IMR-90 (cell line): ENCODE results near the gene RAB34. TPM values are rescaled to one million over a fixed set of nuclear protein-coding genes. Genes with fewer than 3 reads are reported as not detected.

Experiments used
- ATAC-seq: fragments of 200-7000 bp; cut with Tn5 transposase; 2 replicates; pipeline ENCODE4 v1.9.1; 2020; ENCODE audit warnings: low read depth, mild to moderate bottlenecking, moderate library complexity
- BruUV-seq: library from RNA; stranded (reverse); fragments of 400-500 nt; replicated peaks from 2 replicates; lab custom pipeline; 2021; lab: Mats Ljungman, UMichigan
- CTCF ChIA-PET: fragments of 300-600 bp; formaldehyde crosslinking; extraction: SDS; loops from one replicate; lab custom pipeline; 2021; ENCODE audit warnings: antibody characterized with exemption; lab: Yijun Ruan, JAX
- POLR2A ChIA-PET: fragments of 300-600 bp; sonication (Branson Sonifier 250); formaldehyde crosslinking; loops from one replicate; lab custom pipeline; 2022; ENCODE audit warnings: antibody characterized with exemption; ENCODE audit not compliant: unreplicated experiment; lab: Charles Lee
- DNase-seq: peaks from one replicate; pipeline ENCODE4 v3.0.0; 2013
- H2AFZ ChIP-seq: replicated peaks from 2 replicates; pipeline ENCODE3; 2013; ENCODE audit warnings: low read length, mild to moderate bottlenecking; ENCODE audit not compliant: poor library complexity
- H2AK5ac ChIP-seq: 2 replicates; pipeline ENCODE4 v1.6.1; 2013; ENCODE audit warnings: low read depth, low read length, inconsistent platforms
- H2AK9ac ChIP-seq: replicated peaks from 2 replicates; pipeline ENCODE3; 2013; ENCODE audit warnings: mild to moderate bottlenecking, low read depth, low read length, moderate library complexity; ENCODE audit not compliant: poor library complexity
- H2BK120ac ChIP-seq: 2 replicates; pipeline ENCODE4 v1.6.1; 2013; ENCODE audit warnings: low read depth, low read length, inconsistent platforms
- H2BK15ac ChIP-seq: 3 replicates; pipeline ENCODE4 v1.6.1; 2013; ENCODE audit warnings: low read depth, low read length, inconsistent platforms
- H2BK20ac ChIP-seq: 2 replicates; pipeline ENCODE4 v1.6.1; 2013; ENCODE audit warnings: low read depth, mild to moderate bottlenecking, inconsistent platforms, low read length, moderate library complexity
- H2BK5ac ChIP-seq: 2 replicates; pipeline ENCODE4 v1.6.1; 2013; ENCODE audit warnings: mild to moderate bottlenecking, low read depth, low read length, inconsistent platforms; ENCODE audit not compliant: poor library complexity, severe bottlenecking
- H3K14ac ChIP-seq: replicated peaks from 2 replicates; pipeline ENCODE4 v1.6.1; 2013; ENCODE audit warnings: low read depth, low read length, inconsistent platforms
- H3K18ac ChIP-seq: 2 replicates; pipeline ENCODE4 v1.6.1; 2013; ENCODE audit warnings: low read depth, low read length, control low read depth
- H3K23ac ChIP-seq: 2 replicates; pipeline ENCODE4 v1.6.1; 2013; ENCODE audit warnings: low read depth, low read length, inconsistent platforms
- H3K27ac ChIP-seq: 2 replicates; pipeline ENCODE4 v1.5.1; 2013; ENCODE audit warnings: mild to moderate bottlenecking, control low read depth, low read length; ENCODE audit not compliant: insufficient read depth
- H3K27me3 ChIP-seq: 2 replicates; pipeline ENCODE4 v1.6.1; 2013; ENCODE audit warnings: low read length; ENCODE audit not compliant: control insufficient read depth, insufficient read depth
- H3K36me3 ChIP-seq: 2 replicates; pipeline ENCODE4 v1.6.1; 2013; ENCODE audit warnings: low read length, mixed read lengths; ENCODE audit not compliant: control insufficient read depth, insufficient read depth
- H3K4ac ChIP-seq: 2 replicates; pipeline ENCODE4 v1.6.1; 2013; ENCODE audit warnings: low read depth, low read length, inconsistent platforms
- H3K4me1 ChIP-seq: 2 replicates; pipeline ENCODE4 v1.6.1; 2013; ENCODE audit warnings: low read length, mixed read lengths; ENCODE audit not compliant: control insufficient read depth, insufficient read depth
- H3K4me2 ChIP-seq: 2 replicates; pipeline ENCODE4 v1.6.1; 2013; ENCODE audit warnings: low read depth, mild to moderate bottlenecking, control low read depth, low read length, moderate library complexity
- H3K4me3 ChIP-seq: 2 replicates; pipeline ENCODE4 v1.5.1; 2013; ENCODE audit warnings: low read depth, mild to moderate bottlenecking, control low read depth, low read length, moderate library complexity; ENCODE audit not compliant: insufficient read depth
- H3K56ac ChIP-seq: 2 replicates; pipeline ENCODE4 v1.6.1; 2013; ENCODE audit warnings: low read length, inconsistent platforms; ENCODE audit not compliant: insufficient read depth; ENCODE audit errors: extremely low read depth
- H3K79me1 ChIP-seq, 2 experiments: 2 replicates each; pipeline ENCODE4 v1.6.1; 2013; ENCODE audit warnings: low read length in 2 of 2, inconsistent platforms in 1 of 2, low read depth in 1 of 2
- H3K9ac ChIP-seq: 2 replicates; pipeline ENCODE4 v1.6.1; 2013; ENCODE audit warnings: low read depth, low read length, control low read depth
- H3K9me1 ChIP-seq: 2 replicates; pipeline ENCODE4 v1.6.1; 2013; ENCODE audit warnings: low read length, inconsistent platforms; ENCODE audit not compliant: insufficient read depth
- H3K9me3 ChIP-seq: 2 replicates; pipeline ENCODE4 v1.6.1; 2013; ENCODE audit warnings: low read length; ENCODE audit not compliant: control insufficient read depth, insufficient read depth
- H4K20me1 ChIP-seq: 2 replicates; pipeline ENCODE4 v1.6.1; 2013; ENCODE audit warnings: low read length, inconsistent platforms; ENCODE audit not compliant: insufficient read depth
- H4K5ac ChIP-seq: 2 replicates; pipeline ENCODE4 v1.6.1; 2013; ENCODE audit warnings: mild to moderate bottlenecking, low read depth, low read length, control low read depth
- H4K8ac ChIP-seq, 2 experiments: 2 replicates each; pipeline ENCODE4 v1.6.1; 2013; ENCODE audit warnings: low read depth in 2 of 2, low read length in 2 of 2, control low read depth in 1 of 2, inconsistent platforms in 1 of 2
- H4K91ac ChIP-seq: 2 replicates; pipeline ENCODE4 v1.6.1; 2013; ENCODE audit warnings: low read depth, low read length, inconsistent platforms; ENCODE audit not compliant: insufficient read depth
- MAZ ChIP-seq: IDR thresholded peaks from 2 replicates; pipeline ENCODE4 v1.6.1; 2012; ENCODE audit warnings: low read depth, mild to moderate bottlenecking, low read length, improper control_type of control experiment, moderate library complexity, borderline replicate concordance
- MXI1 ChIP-seq: IDR thresholded peaks from 2 replicates; pipeline ENCODE4 v1.6.1; 2012; ENCODE audit warnings: low read depth, mild to moderate bottlenecking, low read length, moderate library complexity, borderline replicate concordance
- POLR2A ChIP-seq: IDR thresholded peaks from 2 replicates; pipeline ENCODE4 v1.6.1; 2012; ENCODE audit warnings: mild to moderate bottlenecking, low read depth, low read length
- RAD21 ChIP-seq: IDR thresholded peaks from 2 replicates; pipeline ENCODE4 v1.6.1; 2012; ENCODE audit warnings: low read length, improper control_type of control experiment
- RFX5 ChIP-seq: IDR thresholded peaks from 2 replicates; pipeline ENCODE4 v1.8.0; 2012; ENCODE audit warnings: low read depth, mild to moderate bottlenecking, low read length, moderate library complexity
- SMC3 ChIP-seq: fragments of 150-350 bp; IDR thresholded peaks from 2 replicates; pipeline ENCODE4 v1.6.1; 2016; ENCODE audit warnings: low read depth, mild to moderate bottlenecking, antibody characterized with exemption, low read length, moderate library complexity
- WGBS, 2 experiments: methylation state at CpG; one replicate each; pipeline versions ENCODE4 v1.1.5 to v1.1.7; 2013; ENCODE audit warnings: missing lambda C conversion rate in 2 of 2; ENCODE audit not compliant: insufficient read length in 1 of 2; ENCODE audit errors: extremely low coverage in 2 of 2; 5-methylcytosine and 5-hydroxymethylcytosine counted together
- dilution Hi-C: fragments of 300-500 bp; cut with HindIII; formaldehyde crosslinking; loops from one replicate; pipeline ENCODE4 v1.14.3; 2018; ENCODE audit warnings: low sequenced_read_pairs; ENCODE audit not compliant: unreplicated experiment
- in situ Hi-C: fragments of 300-500 bp; cut with MboI; formaldehyde crosslinking; loops from 3 replicates; pipeline ENCODE4 v1.14.3; 2019; ENCODE audit warnings: low sequenced_read_pairs, inconsistent platforms, mixed read lengths
- intact Hi-C: fragments of 100-400 bp; cut with micrococcal nuclease; formaldehyde crosslinking; loops from 2 replicates; pipeline ENCODE4 v1.10.0; 2022
- polyA plus RNA-seq, 3 experiments: library from polyadenylated mRNA; depleted of rRNA; stranded (reverse); fragments of >200 nt; gene quantifications; 2 replicates each; pipeline ENCODE4 v1.2.3, GENCODE V29; 2012; ENCODE audit warnings: low replicate concordance in 1 of 3
- total RNA-seq: library from RNA; depleted of rRNA; stranded (reverse); fragments of >200 nt; gene quantifications from 2 replicates; pipeline ENCODE4 v1.2.3, GENCODE V29; 2012

RAB34 gene
- total and polyA plus RNA-seq, 2 of the 4 experiments (the other 2 are of a cell fraction): 351 to 387 TPM

DNA sequence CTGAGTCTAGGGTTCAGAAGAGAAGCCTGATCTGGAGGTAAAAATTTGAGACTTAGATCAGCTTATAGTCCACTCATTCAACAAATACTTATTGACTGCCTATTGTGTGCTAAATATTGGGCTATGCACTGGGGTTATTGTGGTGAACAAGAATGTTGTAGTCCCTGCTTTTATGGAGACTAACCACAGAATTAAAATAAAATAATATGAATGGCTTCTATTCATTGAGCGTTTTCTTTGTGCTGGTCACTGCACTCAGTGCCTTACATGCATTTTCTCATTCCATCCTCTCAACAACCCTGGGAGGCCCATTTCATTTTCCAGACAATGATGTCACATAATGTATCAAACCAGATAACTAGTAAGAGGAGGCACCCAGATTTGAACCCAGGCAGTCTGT, 15.7 kb upstream of the RAB34 start:
- H3K18ac ChIP-seq: no peak overlapping the region
- no peak overlapping the region for H3K4me3 ChIP-seq
- no peak overlapping the region for H3K4me2 ChIP-seq
- no peaks in the 10 kb centered on the region for H3K27me3 ChIP-seq
- 0 out of 2 replicates have a peak, but pooled peaks cover 2% of the 10 kb centered on the region for H3K4me1 ChIP-seq
- no peaks in the 10 kb centered on the region for H3K9me1 ChIP-seq
- no peak overlapping the region for H2AFZ ChIP-seq
- H3K23ac ChIP-seq: no peak overlapping the region
- no CpG with 5 or more reads among the region's 1 CpG for WGBS, 2 experiments
- no peak for ATAC-seq
- H3K14ac ChIP-seq: no peak overlapping the region
- H2BK120ac ChIP-seq: no peak overlapping the region
- no peaks in the 10 kb centered on the region; the same call in 1 of the 2 replicates for H4K20me1 ChIP-seq
- no peak overlapping the region for H2BK15ac ChIP-seq
- H3K9me3 ChIP-seq: no peaks in the 10 kb centered on the region
- in situ Hi-C loops: loop anchor here (10.0 kb wide), 1 partner anchor 371 kb away; no protein-coding TSS in a partner anchor
- no peaks in the 10 kb centered on the region for H3K36me3 ChIP-seq
- no peak overlapping the region for H4K91ac ChIP-seq
- TF ChIP-seq SMC3: no peak
- no peak for TF ChIP-seq MAZ
- TF ChIP-seq POLR2A: no peak
- TF ChIP-seq RFX5: no peak
- no peak for TF ChIP-seq RAD21
- TF ChIP-seq MXI1: no peak
- no peak overlapping the region for H3K4ac ChIP-seq
- intact Hi-C loops: no loop called here
- H2BK5ac ChIP-seq: no peak overlapping the region
- BruUV-seq: no TSS peak
- no peak overlapping the region for H2AK9ac ChIP-seq
- no peak overlapping the region for H3K27ac ChIP-seq
- dilution Hi-C loops: no loop called here
- H3K56ac ChIP-seq: no peak overlapping the region
- no peak overlapping the region for H2AK5ac ChIP-seq
- no peak overlapping the region for H4K5ac ChIP-seq
- no peak overlapping the region for H4K8ac ChIP-seq
- H3K9ac ChIP-seq: no peak overlapping the region
- CTCF ChIA-PET: no interaction called here
- H2BK20ac ChIP-seq: no peak overlapping the region
- no peak for DNase-seq
- peaks cover 0 to 6% of the 10 kb centered on the region in 2 experiments; a peak in 1 of 4 replicates for H3K79me1 ChIP-seq
- POLR2A ChIA-PET: no interaction called here
